ENCODE measurements around the gene IL3RA.

Gene IL3RA

DNA sequence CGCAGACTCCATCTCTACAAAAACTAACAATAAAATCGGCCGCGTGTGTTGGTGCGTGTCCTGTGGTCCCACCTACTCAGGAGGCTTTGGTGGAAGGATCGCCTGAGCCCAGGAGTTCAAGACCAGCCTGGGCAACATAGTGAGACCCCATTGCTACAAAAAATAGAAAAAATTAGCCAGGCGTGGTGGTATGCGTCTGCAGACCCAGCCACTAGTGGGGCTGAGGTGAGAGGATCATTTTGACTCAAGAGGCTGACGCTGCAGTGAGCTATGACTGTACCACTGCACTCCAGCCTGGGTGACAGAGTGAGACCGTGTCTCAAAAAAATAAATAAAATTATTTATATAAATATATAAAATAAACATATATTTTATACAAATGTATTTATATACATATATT lies 93.9 kb downstream of the IL3RA start:
- Histone ChIP-seq H3K27ac (ENCODE audit: low read depth, low read length) (no peak overlapping the region), H3K9ac (ENCODE audit: low read length) (no peak overlapping the region), H3K36me3 (ENCODE audit: low read length) (no peaks in the 10 kb centered on the region), H3K9me2 (replicated peaks; ENCODE audit: insufficient read depth, low read length) (no peaks in the 10 kb centered on the region), H3K4me2 (ENCODE audit: low read depth, low read length, poor library complexity, severe bottlenecking) (no peak overlapping the region), H2AFZ (ENCODE audit: low read depth, low read length, severe bottlenecking) (no peak overlapping the region), H3K27me3 (ENCODE audit: low read length) (no peaks in the 10 kb centered on the region), H3K4me3 (ENCODE audit: insufficient read depth, low read length, poor library complexity, severe bottlenecking) (no peak overlapping the region), H3F3A (ENCODE audit: insufficient read depth) (no peaks in the 10 kb centered on the region), H4K20me1 (ENCODE audit: low read depth, low read length) (no peaks in the 10 kb centered on the region), H3K79me2 (ENCODE audit: insufficient read depth, low read length) (no peaks in the 10 kb centered on the region), H3K9me3 (ENCODE audit: insufficient read depth, low read length) (no peaks in the 10 kb centered on the region)
- TF ChIP-seq EZH2phosphoT487 (conservative IDR thresholded peaks at IDR 0.05; ENCODE audit: low read length) = no peak
- TF ChIP-seq CTCF (IDR thresholded peaks at IDR 0.05; ENCODE audit: insufficient read depth, low read length, poor library complexity, severe bottlenecking) = no peak
